A673 (cell line): ENCODE results near the gene DOCK8.

ENCODE experiments used
- EZH2 ChIP-seq: fragments of 200-600 bp; sonication (generic); IDR thresholded peaks from 2 replicates; pipeline ENCODE4 v1.6.1; 2017; ENCODE audit warnings: borderline replicate concordance, low read depth, mild to moderate bottlenecking, mixed read lengths, antibody characterized with exemption, low read length; ENCODE audit not compliant: poor library complexity, severe bottlenecking
- TF ChIP-seq, protein P1 (sequence below): fragments of 300-800, 200-600 bp; sonication (generic); conservative IDR thresholded peaks from 2 replicates; pipeline ENCODE4 v1.5.1; 2017; ENCODE audit warnings: low read depth, mild to moderate bottlenecking, antibody characterized with exemption, low read length, moderate library complexity, mixed read lengths

DNA sequence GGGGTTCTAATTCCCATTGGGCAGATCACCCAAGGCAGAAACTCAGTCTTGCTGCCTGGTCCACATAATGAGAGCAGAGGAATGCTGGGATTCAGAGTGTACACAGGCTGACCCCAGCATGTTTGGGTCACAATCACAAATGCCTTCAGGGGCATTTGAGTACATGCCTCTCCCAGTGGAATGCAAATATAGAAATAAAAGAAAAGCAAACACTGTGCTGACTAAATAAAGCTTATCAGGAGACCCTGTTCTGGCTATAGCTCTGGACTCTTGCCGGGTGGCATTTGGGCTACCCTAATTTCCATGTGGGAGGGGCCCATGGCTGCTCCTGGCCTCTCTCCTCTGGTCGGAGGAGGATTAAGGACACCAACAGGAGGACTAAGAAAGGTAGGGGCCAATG, 121.4 kb downstream of the DOCK8 start:
- TF ChIP-seq, protein P1, sequence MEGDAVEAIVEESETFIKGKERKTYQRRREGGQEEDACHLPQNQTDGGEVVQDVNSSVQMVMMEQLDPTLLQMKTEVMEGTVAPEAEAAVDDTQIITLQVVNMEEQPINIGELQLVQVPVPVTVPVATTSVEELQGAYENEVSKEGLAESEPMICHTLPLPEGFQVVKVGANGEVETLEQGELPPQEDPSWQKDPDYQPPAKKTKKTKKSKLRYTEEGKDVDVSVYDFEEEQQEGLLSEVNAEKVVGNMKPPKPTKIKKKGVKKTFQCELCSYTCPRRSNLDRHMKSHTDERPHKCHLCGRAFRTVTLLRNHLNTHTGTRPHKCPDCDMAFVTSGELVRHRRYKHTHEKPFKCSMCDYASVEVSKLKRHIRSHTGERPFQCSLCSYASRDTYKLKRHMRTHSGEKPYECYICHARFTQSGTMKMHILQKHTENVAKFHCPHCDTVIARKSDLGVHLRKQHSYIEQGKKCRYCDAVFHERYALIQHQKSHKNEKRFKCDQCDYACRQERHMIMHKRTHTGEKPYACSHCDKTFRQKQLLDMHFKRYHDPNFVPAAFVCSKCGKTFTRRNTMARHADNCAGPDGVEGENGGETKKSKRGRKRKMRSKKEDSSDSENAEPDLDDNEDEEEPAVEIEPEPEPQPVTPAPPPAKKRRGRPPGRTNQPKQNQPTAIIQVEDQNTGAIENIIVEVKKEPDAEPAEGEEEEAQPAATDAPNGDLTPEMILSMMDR: no peak
- no peak for TF ChIP-seq EZH2
